ENCODE measurements around the gene ELL2. TPM values are rescaled to one million over a fixed set of nuclear protein-coding genes. Genes with fewer than 3 reads are reported as not detected.

Gene ELL2
- total and polyA plus RNA-seq, 2 of the 13 experiments (the other 11 are each of a cell fraction or from before 2014, with no cell fraction given): 78.9 to 97.1 TPM

DNA sequence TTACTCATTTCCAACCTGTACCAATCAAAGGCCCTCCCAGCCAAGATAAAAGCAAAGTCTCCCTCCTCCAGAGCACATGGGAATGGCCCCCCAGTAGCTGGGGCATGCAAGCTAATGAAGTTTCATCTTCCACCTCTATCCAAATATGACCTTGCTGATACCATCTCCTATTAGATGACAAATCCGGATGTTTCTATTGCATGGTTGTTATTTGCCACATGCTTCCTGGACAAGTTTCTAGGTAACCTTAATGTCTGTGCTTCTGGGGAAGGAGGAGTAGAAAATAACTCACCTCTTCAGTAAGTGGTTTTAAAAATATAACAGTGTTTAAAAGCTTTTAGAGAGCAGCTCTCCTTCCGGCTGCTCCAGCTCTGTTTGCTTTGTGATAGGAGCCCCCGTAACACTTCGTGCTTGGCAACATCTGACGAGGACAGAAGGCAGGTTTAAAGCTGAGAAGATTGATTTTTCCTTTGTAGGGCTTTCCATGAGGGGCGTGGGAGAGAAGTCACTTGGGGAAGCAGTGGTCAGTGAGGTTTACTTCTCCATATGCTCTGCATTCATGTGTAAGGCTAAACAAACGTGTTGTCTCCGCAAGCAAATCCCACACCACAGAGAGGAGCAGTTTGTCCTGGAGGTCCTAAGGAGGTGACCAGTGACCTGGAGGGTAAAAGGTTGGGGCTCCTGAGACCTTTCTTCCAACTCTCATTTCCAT is 98.8 kb downstream of the ELL2 start (continued):
- TF ChIP-seq, protein P1, sequence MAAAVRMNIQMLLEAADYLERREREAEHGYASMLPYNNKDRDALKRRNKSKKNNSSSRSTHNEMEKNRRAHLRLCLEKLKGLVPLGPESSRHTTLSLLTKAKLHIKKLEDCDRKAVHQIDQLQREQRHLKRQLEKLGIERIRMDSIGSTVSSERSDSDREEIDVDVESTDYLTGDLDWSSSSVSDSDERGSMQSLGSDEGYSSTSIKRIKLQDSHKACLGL (CRISPR knock-in tag; IDR thresholded peaks at IDR 0.05): no peak
- TF ChIP-seq BRD4 (CRISPR knock-in tag; IDR thresholded peaks at IDR 0.05) (no peak), ZBTB8A (CRISPR knock-in tag; IDR thresholded peaks at IDR 0.05; ENCODE audit: borderline replicate concordance, low read depth) (no peak), ZNF768 (CRISPR knock-in tag; IDR thresholded peaks at IDR 0.05) (no peak), ZNF790 (CRISPR knock-in tag; IDR thresholded peaks at IDR 0.05; ENCODE audit: borderline replicate concordance) (no peak), HHEX (CRISPR knock-in tag; IDR thresholded peaks at IDR 0.05) (peak; percentile 12; the same call in 1 of the 2 replicates), SUZ12 (IDR thresholded peaks at IDR 0.05; ENCODE audit: low read depth, low read length) (no peak), ZNF550 (CRISPR knock-in tag; IDR thresholded peaks at IDR 0.05; ENCODE audit: borderline replicate concordance) (no peak)
- TF ChIP-seq, protein P2, sequence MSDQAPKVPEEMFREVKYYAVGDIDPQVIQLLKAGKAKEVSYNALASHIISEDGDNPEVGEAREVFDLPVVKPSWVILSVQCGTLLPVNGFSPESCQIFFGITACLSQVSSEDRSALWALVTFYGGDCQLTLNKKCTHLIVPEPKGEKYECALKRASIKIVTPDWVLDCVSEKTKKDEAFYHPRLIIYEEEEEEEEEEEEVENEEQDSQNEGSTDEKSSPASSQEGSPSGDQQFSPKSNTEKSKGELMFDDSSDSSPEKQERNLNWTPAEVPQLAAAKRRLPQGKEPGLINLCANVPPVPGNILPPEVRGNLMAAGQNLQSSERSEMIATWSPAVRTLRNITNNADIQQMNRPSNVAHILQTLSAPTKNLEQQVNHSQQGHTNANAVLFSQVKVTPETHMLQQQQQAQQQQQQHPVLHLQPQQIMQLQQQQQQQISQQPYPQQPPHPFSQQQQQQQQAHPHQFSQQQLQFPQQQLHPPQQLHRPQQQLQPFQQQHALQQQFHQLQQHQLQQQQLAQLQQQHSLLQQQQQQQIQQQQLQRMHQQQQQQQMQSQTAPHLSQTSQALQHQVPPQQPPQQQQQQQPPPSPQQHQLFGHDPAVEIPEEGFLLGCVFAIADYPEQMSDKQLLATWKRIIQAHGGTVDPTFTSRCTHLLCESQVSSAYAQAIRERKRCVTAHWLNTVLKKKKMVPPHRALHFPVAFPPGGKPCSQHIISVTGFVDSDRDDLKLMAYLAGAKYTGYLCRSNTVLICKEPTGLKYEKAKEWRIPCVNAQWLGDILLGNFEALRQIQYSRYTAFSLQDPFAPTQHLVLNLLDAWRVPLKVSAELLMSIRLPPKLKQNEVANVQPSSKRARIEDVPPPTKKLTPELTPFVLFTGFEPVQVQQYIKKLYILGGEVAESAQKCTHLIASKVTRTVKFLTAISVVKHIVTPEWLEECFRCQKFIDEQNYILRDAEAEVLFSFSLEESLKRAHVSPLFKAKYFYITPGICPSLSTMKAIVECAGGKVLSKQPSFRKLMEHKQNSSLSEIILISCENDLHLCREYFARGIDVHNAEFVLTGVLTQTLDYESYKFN (CRISPR knock-in tag; conservative IDR thresholded peaks at IDR 0.05): peak; percentile 86
- TF ChIP-seq, protein P3, sequence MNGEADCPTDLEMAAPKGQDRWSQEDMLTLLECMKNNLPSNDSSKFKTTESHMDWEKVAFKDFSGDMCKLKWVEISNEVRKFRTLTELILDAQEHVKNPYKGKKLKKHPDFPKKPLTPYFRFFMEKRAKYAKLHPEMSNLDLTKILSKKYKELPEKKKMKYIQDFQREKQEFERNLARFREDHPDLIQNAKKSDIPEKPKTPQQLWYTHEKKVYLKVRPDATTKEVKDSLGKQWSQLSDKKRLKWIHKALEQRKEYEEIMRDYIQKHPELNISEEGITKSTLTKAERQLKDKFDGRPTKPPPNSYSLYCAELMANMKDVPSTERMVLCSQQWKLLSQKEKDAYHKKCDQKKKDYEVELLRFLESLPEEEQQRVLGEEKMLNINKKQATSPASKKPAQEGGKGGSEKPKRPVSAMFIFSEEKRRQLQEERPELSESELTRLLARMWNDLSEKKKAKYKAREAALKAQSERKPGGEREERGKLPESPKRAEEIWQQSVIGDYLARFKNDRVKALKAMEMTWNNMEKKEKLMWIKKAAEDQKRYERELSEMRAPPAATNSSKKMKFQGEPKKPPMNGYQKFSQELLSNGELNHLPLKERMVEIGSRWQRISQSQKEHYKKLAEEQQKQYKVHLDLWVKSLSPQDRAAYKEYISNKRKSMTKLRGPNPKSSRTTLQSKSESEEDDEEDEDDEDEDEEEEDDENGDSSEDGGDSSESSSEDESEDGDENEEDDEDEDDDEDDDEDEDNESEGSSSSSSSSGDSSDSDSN (CRISPR knock-in tag; IDR thresholded peaks at IDR 0.05): no peak; the same call in 1 of the 2 replicates
- TF ChIP-seq, protein P4, sequence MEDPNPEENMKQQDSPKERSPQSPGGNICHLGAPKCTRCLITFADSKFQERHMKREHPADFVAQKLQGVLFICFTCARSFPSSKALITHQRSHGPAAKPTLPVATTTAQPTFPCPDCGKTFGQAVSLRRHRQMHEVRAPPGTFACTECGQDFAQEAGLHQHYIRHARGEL (CRISPR knock-in tag; IDR thresholded peaks at IDR 0.05): no peak
- TF ChIP-seq, protein P5, sequence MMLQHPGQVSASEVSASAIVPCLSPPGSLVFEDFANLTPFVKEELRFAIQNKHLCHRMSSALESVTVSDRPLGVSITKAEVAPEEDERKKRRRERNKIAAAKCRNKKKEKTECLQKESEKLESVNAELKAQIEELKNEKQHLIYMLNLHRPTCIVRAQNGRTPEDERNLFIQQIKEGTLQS (CRISPR knock-in tag; IDR thresholded peaks at IDR 0.05): 0 out of 2 replicates have a peak, but pooled peaks have one; percentile 45
- TF ChIP-seq, protein P6, sequence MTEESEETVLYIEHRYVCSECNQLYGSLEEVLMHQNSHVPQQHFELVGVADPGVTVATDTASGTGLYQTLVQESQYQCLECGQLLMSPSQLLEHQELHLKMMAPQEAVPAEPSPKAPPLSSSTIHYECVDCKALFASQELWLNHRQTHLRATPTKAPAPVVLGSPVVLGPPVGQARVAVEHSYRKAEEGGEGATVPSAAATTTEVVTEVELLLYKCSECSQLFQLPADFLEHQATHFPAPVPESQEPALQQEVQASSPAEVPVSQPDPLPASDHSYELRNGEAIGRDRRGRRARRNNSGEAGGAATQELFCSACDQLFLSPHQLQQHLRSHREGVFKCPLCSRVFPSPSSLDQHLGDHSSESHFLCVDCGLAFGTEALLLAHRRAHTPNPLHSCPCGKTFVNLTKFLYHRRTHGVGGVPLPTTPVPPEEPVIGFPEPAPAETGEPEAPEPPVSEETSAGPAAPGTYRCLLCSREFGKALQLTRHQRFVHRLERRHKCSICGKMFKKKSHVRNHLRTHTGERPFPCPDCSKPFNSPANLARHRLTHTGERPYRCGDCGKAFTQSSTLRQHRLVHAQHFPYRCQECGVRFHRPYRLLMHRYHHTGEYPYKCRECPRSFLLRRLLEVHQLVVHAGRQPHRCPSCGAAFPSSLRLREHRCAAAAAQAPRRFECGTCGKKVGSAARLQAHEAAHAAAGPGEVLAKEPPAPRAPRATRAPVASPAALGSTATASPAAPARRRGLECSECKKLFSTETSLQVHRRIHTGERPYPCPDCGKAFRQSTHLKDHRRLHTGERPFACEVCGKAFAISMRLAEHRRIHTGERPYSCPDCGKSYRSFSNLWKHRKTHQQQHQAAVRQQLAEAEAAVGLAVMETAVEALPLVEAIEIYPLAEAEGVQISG (CRISPR knock-in tag; IDR thresholded peaks at IDR 0.05): peak; percentile 29; the same call in 1 of the 2 replicates
- TF ChIP-seq, protein P7, sequence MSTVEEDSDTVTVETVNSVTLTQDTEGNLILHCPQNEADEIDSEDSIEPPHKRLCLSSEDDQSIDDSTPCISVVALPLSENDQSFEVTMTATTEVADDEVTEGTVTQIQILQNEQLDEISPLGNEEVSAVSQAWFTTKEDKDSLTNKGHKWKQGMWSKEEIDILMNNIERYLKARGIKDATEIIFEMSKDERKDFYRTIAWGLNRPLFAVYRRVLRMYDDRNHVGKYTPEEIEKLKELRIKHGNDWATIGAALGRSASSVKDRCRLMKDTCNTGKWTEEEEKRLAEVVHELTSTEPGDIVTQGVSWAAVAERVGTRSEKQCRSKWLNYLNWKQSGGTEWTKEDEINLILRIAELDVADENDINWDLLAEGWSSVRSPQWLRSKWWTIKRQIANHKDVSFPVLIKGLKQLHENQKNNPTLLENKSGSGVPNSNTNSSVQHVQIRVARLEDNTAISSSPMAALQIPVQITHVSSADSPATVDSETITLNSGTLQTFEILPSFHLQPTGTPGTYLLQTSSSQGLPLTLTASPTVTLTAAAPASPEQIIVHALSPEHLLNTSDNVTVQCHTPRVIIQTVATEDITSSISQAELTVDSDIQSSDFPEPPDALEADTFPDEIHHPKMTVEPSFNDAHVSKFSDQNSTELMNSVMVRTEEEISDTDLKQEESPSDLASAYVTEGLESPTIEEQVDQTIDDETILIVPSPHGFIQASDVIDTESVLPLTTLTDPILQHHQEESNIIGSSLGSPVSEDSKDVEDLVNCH (CRISPR knock-in tag; IDR thresholded peaks at IDR 0.05): no peak

Measured in HepG2 (cell line).